ENCODE data around the gene SLC44A5. TPM values are rescaled to one million over a fixed set of nuclear protein-coding genes. Genes with fewer than 3 reads are reported as not detected.
"Not testable (repeated sequence)": the region's sequence is repeated elsewhere in the genome, so short reads cannot be mapped to it uniquely, and the experiment has no call there.

The SLC44A5 gene
- total RNA-seq, 1 donor from 2014 or later = not detected

DNA sequence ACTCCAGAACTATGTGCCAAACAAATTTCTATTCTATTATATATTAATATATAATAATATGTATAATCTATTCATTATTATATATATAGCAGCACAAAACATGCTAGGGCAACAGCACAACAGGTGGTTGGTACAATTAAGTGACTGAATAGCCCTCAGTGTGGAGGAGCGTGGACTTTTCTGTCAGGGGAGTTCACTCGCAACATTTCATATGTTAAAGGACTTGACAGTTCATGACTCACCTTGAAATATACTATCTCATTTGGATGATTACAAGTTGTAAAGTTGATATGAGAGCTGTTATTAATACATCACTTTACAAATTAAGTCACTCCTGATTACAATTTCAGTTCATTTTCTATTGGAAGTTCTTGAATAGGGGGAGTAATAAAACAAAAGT lies 298.3 kb downstream of the SLC44A5 start:
- H3K27ac Mint-ChIP-seq = no peak overlapping the region
- H3K4me1 Mint-ChIP-seq (ENCODE audit: low read depth) = no peaks in the 10 kb centered on the region
- H3K36me3 Mint-ChIP-seq (ENCODE audit: low read depth) = no peaks in the 10 kb centered on the region
- H3K27me3 Mint-ChIP-seq (ENCODE audit: low read depth) = no peaks in the 10 kb centered on the region
- H3K4me3 Mint-ChIP-seq (ENCODE audit: low read depth) = no peak overlapping the region
- no peaks in the 10 kb centered on the region for H3K9me3 Mint-ChIP-seq
- DNase-seq (ENCODE audit: low spot score) = no peak
- intact Hi-C loops (cut with micrococcal nuclease) = no loop called here

DNA sequence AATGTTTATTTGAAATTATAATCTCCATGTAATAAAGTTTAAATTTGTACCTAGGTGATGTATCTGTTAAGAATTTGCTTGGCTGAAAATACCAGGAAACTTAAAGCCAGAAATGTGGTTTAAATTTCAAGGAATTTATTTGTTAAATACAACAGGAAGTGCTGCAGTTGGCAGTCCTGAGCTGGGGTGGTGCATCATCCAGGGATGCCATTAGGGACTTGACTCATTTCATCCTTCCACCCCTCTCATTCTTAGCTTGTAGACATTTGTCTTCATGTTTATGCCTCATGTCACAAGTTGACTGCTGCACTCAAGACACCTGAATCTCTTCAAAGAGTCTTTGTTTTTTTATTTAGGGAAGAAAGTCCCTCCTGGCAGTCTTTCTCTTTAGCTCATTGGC lies 300.8 kb downstream of the SLC44A5 start:
- no peaks in the 10 kb centered on the region for H3K9me3 Mint-ChIP-seq
- no peak overlapping the region for H3K27ac Mint-ChIP-seq
- no peak for DNase-seq (ENCODE audit: low spot score)
- intact Hi-C loops (cut with micrococcal nuclease) = no loop called here
- no peaks in the 10 kb centered on the region for H3K36me3 Mint-ChIP-seq (ENCODE audit: low read depth)
- H3K27me3 Mint-ChIP-seq (ENCODE audit: low read depth) = no peaks in the 10 kb centered on the region
- no peaks in the 10 kb centered on the region for H3K4me1 Mint-ChIP-seq (ENCODE audit: low read depth)
- no peak overlapping the region for H3K4me3 Mint-ChIP-seq (ENCODE audit: low read depth)

DNA sequence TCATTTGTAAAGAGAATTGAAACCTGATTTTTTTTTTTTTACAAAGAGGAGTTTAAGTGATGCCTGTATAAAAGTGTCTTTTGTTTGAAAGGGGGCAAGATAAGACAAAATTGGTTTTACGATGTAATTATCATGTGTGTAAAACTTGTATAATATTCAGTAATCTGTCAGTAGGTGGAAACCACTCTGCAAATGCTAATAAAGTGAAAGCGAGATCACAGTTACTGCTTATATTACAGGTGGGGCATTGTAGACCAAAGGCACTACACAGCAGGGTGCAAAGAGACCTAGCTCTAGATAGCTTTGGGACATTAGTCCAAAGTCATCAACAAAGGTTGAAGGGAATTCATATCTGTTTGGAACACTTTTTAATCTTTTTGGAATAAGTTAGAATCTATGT lies 302.5 kb downstream of the SLC44A5 start:
- intact Hi-C loops (cut with micrococcal nuclease) = no loop called here
- Mint-ChIP-seq H3K36me3 (ENCODE audit: low read depth) (no peaks in the 10 kb centered on the region), H3K9me3 (no peaks in the 10 kb centered on the region), H3K27me3 (ENCODE audit: low read depth) (no peaks in the 10 kb centered on the region), H3K4me3 (ENCODE audit: low read depth) (no peak overlapping the region), H3K27ac (no peak overlapping the region), H3K4me1 (ENCODE audit: low read depth) (no peaks in the 10 kb centered on the region)
- DNase-seq (ENCODE audit: low spot score) = no peak

DNA sequence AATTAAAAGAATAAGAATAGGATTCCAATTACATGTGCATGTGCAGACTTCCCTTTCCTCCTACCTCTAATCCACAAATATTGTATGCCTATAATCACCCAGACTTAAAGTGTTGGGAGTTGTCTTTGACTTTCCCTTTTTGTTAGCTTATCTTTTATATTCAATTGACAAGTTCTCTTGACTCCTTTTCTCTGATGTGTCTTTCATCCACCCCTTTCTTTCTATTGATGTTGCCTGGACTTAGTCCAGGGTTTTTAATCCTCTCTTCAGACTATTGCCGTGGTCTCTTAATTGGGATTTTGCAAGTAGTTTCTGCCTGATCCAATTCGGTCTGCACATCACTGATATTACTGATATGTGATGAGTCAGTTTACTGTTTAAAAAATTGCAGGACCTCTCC lies 305.9 kb downstream of the SLC44A5 start:
- H3K27ac Mint-ChIP-seq = no peak overlapping the region
- H3K4me3 Mint-ChIP-seq (ENCODE audit: low read depth) = no peak overlapping the region
- H3K36me3 Mint-ChIP-seq (ENCODE audit: low read depth) = no peaks in the 10 kb centered on the region
- DNase-seq (ENCODE audit: low spot score) = no peak
- H3K27me3 Mint-ChIP-seq (ENCODE audit: low read depth) = no peaks in the 10 kb centered on the region
- no peaks in the 10 kb centered on the region for H3K4me1 Mint-ChIP-seq (ENCODE audit: low read depth)
- intact Hi-C loops (cut with micrococcal nuclease) = no loop called here
- H3K9me3 Mint-ChIP-seq = no peaks in the 10 kb centered on the region

DNA sequence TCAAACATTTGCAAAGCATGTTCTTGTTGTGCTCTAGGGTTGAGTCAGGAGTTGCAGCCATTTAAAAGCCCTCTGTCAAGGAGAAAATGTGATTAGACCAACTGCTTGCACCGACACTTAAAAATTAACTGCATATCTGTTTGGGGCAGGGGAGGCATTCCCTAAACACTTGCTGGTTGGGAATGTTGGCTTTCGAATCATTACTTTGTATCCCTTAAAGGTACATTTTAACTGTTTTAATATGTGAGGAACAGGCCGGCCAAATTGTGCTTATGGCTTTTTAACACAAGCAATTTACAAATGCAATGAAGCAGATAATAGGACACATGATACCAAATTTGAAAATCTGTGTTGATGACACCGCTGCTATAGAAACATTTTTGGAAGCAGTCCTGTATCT lies 317.6 kb downstream of the SLC44A5 start:
- DNase-seq (ENCODE audit: low spot score) = no peak
- Mint-ChIP-seq H3K9me3 (no peaks in the 10 kb centered on the region), H3K27me3 (ENCODE audit: low read depth) (no peaks in the 10 kb centered on the region), H3K4me3 (ENCODE audit: low read depth) (no peak overlapping the region), H3K27ac (no peak overlapping the region), H3K4me1 (ENCODE audit: low read depth) (no peaks in the 10 kb centered on the region), H3K36me3 (ENCODE audit: low read depth) (no peaks in the 10 kb centered on the region)
- intact Hi-C loops (cut with micrococcal nuclease) = no loop called here

DNA sequence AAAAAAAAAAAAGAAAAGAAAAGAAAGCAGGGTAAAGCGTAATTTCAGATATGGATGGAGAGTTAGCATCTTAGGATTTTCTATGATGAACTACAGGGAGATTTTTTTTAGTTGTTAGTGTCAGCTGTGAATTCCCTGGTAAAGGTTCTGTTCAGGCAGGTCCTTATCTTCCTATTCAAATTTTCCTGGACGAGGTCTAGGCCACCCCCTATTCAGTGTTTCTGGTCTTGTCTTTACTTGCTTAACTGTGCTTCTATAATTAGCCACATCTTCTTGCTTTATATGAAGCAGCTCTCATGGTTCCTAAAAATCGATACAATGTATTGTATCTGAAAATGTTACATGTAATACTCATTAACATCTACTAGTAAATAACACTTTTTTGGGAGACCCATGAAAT lies 318.9 kb downstream of the SLC44A5 start:
- Mint-ChIP-seq H3K36me3 (ENCODE audit: low read depth) (no peaks in the 10 kb centered on the region), H3K9me3 (no peaks in the 10 kb centered on the region), H3K27me3 (ENCODE audit: low read depth) (no peaks in the 10 kb centered on the region), H3K4me1 (ENCODE audit: low read depth) (no peaks in the 10 kb centered on the region), H3K27ac (no peak overlapping the region), H3K4me3 (ENCODE audit: low read depth) (no peak overlapping the region)
- no peak for DNase-seq (ENCODE audit: low spot score)
- intact Hi-C loops (cut with micrococcal nuclease) = no loop called here

DNA sequence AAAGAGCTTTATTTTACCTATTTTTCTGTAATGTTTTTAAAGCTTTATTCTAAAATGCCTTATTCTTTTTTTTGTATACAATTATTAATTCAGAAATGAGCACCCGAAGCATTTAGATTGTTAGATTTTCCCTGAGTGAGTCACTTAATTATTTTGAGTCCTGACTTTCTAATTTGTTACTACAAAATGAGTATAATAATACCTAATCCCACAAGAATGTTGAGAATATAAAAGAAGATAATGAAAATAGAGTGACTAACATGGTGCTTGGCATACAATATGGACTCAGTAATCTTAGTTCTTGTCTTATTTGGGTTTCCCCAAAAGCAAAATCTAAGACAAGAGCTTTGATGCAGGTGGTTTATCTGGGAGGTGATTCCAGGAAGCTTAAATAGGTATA lies 334.5 kb downstream of the SLC44A5 start:
- no peaks in the 10 kb centered on the region for H3K9me3 Mint-ChIP-seq
- intact Hi-C loops (cut with micrococcal nuclease) = no loop called here
- no peaks in the 10 kb centered on the region for H3K27me3 Mint-ChIP-seq (ENCODE audit: low read depth)
- no peaks in the 10 kb centered on the region for H3K36me3 Mint-ChIP-seq (ENCODE audit: low read depth)
- H3K4me1 Mint-ChIP-seq (ENCODE audit: low read depth) = no peaks in the 10 kb centered on the region
- no peak for DNase-seq (ENCODE audit: low spot score)
- H3K27ac Mint-ChIP-seq = no peak overlapping the region
- H3K4me3 Mint-ChIP-seq (ENCODE audit: low read depth) = no peak overlapping the region

GRCh38 chr1:75275631-75276030 lies 335.3 kb downstream of the SLC44A5 start:
- Mint-ChIP-seq H3K27ac (no peak overlapping the region), H3K9me3 (no peaks in the 10 kb centered on the region), H3K4me3 (ENCODE audit: low read depth) (no peak overlapping the region), H3K4me1 (ENCODE audit: low read depth) (no peaks in the 10 kb centered on the region), H3K27me3 (ENCODE audit: low read depth) (no peaks in the 10 kb centered on the region), H3K36me3 (ENCODE audit: low read depth) (no peaks in the 10 kb centered on the region)
- no peak for DNase-seq (ENCODE audit: low spot score)
- intact Hi-C loops (cut with micrococcal nuclease) = no loop called here

- Mint-ChIP-seq H3K9me3 (no peaks in the 10 kb centered on the region), H3K27me3 (ENCODE audit: low read depth) (no peaks in the 10 kb centered on the region), H3K4me1 (ENCODE audit: low read depth) (no peaks in the 10 kb centered on the region), H3K4me3 (ENCODE audit: low read depth) (no peak overlapping the region), H3K36me3 (ENCODE audit: low read depth) (no peaks in the 10 kb centered on the region), H3K27ac (no peak overlapping the region)
- DNase-seq (ENCODE audit: low spot score) = no peak
- intact Hi-C loops (cut with micrococcal nuclease) = no loop called here
Measured at GRCh38 chr1:75274920-75275506, 335.9 kb downstream of the SLC44A5 start.

DNA sequence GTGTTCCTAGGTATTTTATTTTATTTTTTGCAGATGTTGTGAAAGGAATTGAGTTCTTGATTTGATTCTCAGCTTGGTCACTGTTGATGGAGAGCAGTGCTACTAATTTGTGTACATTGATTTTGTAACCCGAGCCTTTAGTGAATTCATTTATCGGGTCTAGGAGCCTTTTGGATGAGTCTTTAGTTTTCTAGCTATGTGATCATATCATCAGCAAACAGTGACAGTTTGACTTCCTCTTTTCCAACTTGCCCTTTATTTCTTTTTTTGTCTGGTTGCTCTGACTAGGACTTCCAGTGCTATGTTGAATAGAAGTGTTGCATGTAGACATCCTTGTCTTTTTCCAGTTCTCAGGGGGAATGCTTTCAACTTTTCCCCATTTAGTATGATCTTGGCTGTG lies 337.8 kb downstream of the SLC44A5 start:
- intact Hi-C loops (cut with micrococcal nuclease) = no loop called here
- Mint-ChIP-seq H3K27me3 (ENCODE audit: low read depth) (no peaks in the 10 kb centered on the region), H3K9me3 (no peaks in the 10 kb centered on the region), H3K4me1 (ENCODE audit: low read depth) (no peaks in the 10 kb centered on the region), H3K36me3 (ENCODE audit: low read depth) (no peaks in the 10 kb centered on the region), H3K4me3 (ENCODE audit: low read depth) (no peak overlapping the region), H3K27ac (no peak overlapping the region)
- no peak for DNase-seq (ENCODE audit: low spot score)

DNA sequence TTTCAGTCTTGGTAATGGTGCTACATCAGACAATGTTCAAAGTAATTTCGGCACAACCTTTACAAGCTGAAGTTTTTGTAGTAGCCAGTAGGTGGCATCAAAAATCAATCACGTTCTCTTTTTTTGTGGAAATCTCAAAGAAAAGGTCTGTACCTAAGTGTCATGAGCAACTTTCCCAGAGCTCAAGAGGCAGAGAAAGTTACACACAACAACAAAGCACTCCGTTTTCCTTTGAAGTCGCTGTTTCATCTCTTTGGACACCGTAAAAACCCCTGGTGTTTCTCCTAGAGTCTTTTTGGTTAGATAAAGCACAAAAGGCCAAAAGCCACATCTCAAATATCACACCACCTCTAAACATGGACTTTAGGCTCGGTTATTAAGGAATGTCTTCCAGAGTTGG lies 345.1 kb downstream of the SLC44A5 start:
- H3K4me3 Mint-ChIP-seq (ENCODE audit: low read depth) = no peak overlapping the region
- no peaks in the 10 kb centered on the region for H3K36me3 Mint-ChIP-seq (ENCODE audit: low read depth)
- DNase-seq (ENCODE audit: low spot score) = no peak
- H3K27me3 Mint-ChIP-seq (ENCODE audit: low read depth) = no peaks in the 10 kb centered on the region
- no peaks in the 10 kb centered on the region for H3K9me3 Mint-ChIP-seq
- intact Hi-C loops (cut with micrococcal nuclease) = loop anchor here (10.0 kb wide), 1 partner anchor 369 kb away; no protein-coding TSS in a partner anchor
- H3K4me1 Mint-ChIP-seq (ENCODE audit: low read depth) = no peaks in the 10 kb centered on the region
- H3K27ac Mint-ChIP-seq = no peak overlapping the region

DNA sequence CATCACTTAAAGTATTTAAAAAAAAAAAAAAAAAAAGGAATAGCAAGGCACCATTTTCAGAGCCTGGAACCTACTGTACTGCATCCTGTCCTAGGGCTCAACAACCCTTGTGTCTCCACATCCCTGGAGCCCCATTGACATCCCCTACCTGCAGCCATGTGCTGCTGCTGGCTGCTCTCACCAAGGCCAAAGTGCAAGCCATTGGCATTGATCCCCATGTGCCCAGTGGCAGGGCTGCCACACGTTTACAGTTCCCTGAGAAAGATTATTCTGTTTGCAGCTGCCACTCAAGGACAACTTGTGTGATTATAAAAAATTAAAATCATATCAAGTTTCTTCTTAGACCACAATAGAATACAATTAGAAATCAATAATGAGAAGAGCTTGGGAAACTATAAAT lies 346.8 kb downstream of the SLC44A5 start:
- H3K36me3 Mint-ChIP-seq (ENCODE audit: low read depth) = no peaks in the 10 kb centered on the region
- no peaks in the 10 kb centered on the region for H3K9me3 Mint-ChIP-seq
- no peak overlapping the region for H3K4me3 Mint-ChIP-seq (ENCODE audit: low read depth)
- no peak overlapping the region for H3K27ac Mint-ChIP-seq
- intact Hi-C loops (cut with micrococcal nuclease) = loop anchor here (10.0 kb wide), 1 partner anchor 371 kb away; no protein-coding TSS in a partner anchor
- no peaks in the 10 kb centered on the region for H3K27me3 Mint-ChIP-seq (ENCODE audit: low read depth)
- DNase-seq (ENCODE audit: low spot score) = no peak
- H3K4me1 Mint-ChIP-seq (ENCODE audit: low read depth) = no peaks in the 10 kb centered on the region

DNA sequence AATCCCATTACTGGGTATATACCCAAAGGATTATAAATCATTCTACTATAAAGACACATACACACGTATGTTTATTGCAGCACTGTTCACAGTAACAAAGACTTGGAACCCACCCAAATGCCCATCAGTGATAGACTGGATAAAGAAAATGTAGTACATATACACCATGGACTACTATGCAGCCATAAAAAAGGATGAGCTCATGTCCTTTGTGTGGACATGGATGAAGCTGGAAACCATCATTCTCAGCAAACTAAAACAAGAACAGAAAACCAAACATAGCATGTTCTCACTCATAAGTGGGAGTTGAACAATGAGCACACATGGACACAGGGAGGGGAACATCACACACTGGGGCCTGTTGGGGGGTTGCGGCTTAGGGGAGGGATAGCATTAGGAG lies 347.3 kb downstream of the SLC44A5 start:
- H3K4me3 Mint-ChIP-seq (ENCODE audit: low read depth); DNase-seq (ENCODE audit: low spot score); H3K4me1 Mint-ChIP-seq (ENCODE audit: low read depth); H3K27me3 Mint-ChIP-seq (ENCODE audit: low read depth); H3K36me3 Mint-ChIP-seq (ENCODE audit: low read depth); H3K27ac Mint-ChIP-seq; H3K9me3 Mint-ChIP-seq: not testable (repeated sequence)
- intact Hi-C loops (cut with micrococcal nuclease) = loop anchor here (10.0 kb wide), 1 partner anchor 371 kb away; no protein-coding TSS in a partner anchor

DNA sequence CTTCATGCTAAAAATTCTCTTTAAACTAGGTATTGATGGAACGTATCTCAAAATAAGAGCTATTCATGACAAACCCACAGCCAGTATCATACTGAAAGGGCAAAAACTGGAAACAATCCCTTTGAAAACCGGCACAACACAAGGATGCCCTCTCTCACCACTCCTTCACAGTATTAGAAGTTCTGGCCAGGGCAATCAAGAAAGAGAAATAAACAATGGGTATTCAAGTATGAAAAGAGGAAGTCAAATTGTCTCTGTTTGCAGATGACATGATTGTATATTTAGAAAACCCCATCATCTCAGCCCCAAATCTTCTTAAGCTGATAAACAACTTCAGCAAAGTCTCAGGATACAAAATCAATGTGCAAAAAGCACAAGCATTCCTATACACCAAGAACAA lies 349.0 kb downstream of the SLC44A5 start:
- not testable (repeated sequence) for H3K9me3 Mint-ChIP-seq; H3K27me3 Mint-ChIP-seq (ENCODE audit: low read depth); H3K36me3 Mint-ChIP-seq (ENCODE audit: low read depth); DNase-seq (ENCODE audit: low spot score); H3K4me1 Mint-ChIP-seq (ENCODE audit: low read depth); H3K4me3 Mint-ChIP-seq (ENCODE audit: low read depth); H3K27ac Mint-ChIP-seq
- intact Hi-C loops (cut with micrococcal nuclease) = loop anchor here (10.0 kb wide), 1 partner anchor 373 kb away; no protein-coding TSS in a partner anchor

Data from activated T-helper 2 cell treated with anti-CD3 and anti-CD28 coated beads, Interferon-gamma antibody, Interleukin-2, Interleukin-4, amounts not matched to agents 10 μg/mL and 5 μg/mL and 100 μg/mL, durations not matched to agents 14 hours and 24 hours and 36 hours (primary cell).